IMR-90 (cell line): ENCODE measurements around the gene KCNQ1.

Experiments
- BHLHE40 ChIP-seq: fragments of 150-350 bp; IDR thresholded peaks from 2 replicates; pipeline ENCODE4 v1.6.1; 2016; ENCODE audit warnings: mild to moderate bottlenecking, low read depth, low read length
- MAFK ChIP-seq: IDR thresholded peaks from 2 replicates; pipeline ENCODE4 v1.6.1; 2012; ENCODE audit warnings: low read depth, low read length, improper control_type of control experiment
- MAZ ChIP-seq: IDR thresholded peaks from 2 replicates; pipeline ENCODE4 v1.6.1; 2012; ENCODE audit warnings: low read depth, mild to moderate bottlenecking, low read length, improper control_type of control experiment, moderate library complexity, borderline replicate concordance
- NFE2L2 ChIP-seq: fragments of 150-350 bp; IDR thresholded peaks from 2 replicates; pipeline ENCODE4 v1.6.1; 2016; ENCODE audit warnings: low read depth, mild to moderate bottlenecking, low read length
- POLR2A ChIP-seq: IDR thresholded peaks from 2 replicates; pipeline ENCODE4 v1.6.1; 2012; ENCODE audit warnings: mild to moderate bottlenecking, low read depth, low read length
- SMC3 ChIP-seq: fragments of 150-350 bp; IDR thresholded peaks from 2 replicates; pipeline ENCODE4 v1.6.1; 2016; ENCODE audit warnings: low read depth, mild to moderate bottlenecking, antibody characterized with exemption, low read length, moderate library complexity
- TF ChIP-seq, protein P1 (sequence below): conservative IDR thresholded peaks from 2 replicates; pipeline ENCODE4 v1.5.1; 2012; ENCODE audit warnings: mild to moderate bottlenecking, low read depth, low read length, improper control_type of control experiment
- TF ChIP-seq, protein P2 (sequence below): fragments of 150-350 bp; IDR thresholded peaks from 2 replicates; pipeline ENCODE4 v1.6.1; 2017; ENCODE audit warnings: mild to moderate bottlenecking, antibody characterized with exemption, low read length, low read depth

DNA sequence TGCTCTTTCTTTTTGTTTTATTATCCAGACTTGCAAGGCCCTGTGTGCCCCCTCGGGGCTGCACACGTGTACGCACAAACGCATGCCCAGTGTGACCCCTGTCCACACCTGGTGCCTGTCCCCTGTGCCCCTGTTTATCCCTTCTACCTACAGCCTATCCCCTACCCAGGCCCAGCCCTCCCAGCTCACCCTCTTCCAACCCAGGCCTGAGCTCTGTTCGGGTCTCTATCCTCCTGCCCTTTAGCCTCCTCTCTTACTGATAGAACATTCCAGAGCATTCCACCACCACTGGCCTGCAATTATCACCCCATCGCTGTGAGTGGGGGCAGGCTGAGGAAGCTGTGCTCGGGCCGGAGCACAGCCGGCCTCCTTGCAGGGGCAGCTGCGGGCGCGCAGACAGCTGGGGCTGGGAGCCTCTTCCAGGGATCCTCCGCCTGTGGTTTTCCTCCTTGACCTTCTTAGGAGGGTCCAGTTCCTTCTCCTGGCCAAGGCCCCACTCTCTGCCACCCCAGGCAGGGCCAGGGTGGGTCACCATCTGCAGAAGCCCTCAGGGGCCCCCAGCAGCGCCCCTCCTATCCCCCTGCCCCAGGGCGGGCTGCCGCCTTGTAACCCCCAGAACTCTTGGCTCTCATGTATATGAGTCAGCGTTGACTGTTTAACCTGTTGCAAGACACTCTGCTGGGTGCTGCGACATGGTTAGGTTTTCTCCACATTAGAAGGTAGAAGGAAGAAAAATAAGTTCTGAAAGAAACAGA, 296.7 kb downstream of the KCNQ1 start:
- TF ChIP-seq, protein P1, sequence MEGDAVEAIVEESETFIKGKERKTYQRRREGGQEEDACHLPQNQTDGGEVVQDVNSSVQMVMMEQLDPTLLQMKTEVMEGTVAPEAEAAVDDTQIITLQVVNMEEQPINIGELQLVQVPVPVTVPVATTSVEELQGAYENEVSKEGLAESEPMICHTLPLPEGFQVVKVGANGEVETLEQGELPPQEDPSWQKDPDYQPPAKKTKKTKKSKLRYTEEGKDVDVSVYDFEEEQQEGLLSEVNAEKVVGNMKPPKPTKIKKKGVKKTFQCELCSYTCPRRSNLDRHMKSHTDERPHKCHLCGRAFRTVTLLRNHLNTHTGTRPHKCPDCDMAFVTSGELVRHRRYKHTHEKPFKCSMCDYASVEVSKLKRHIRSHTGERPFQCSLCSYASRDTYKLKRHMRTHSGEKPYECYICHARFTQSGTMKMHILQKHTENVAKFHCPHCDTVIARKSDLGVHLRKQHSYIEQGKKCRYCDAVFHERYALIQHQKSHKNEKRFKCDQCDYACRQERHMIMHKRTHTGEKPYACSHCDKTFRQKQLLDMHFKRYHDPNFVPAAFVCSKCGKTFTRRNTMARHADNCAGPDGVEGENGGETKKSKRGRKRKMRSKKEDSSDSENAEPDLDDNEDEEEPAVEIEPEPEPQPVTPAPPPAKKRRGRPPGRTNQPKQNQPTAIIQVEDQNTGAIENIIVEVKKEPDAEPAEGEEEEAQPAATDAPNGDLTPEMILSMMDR = no peak
- TF ChIP-seq POLR2A = no peak
- TF ChIP-seq BHLHE40 = no peak
- TF ChIP-seq SMC3 = no peak
- no peak for TF ChIP-seq MAFK
- TF ChIP-seq, protein P2, sequence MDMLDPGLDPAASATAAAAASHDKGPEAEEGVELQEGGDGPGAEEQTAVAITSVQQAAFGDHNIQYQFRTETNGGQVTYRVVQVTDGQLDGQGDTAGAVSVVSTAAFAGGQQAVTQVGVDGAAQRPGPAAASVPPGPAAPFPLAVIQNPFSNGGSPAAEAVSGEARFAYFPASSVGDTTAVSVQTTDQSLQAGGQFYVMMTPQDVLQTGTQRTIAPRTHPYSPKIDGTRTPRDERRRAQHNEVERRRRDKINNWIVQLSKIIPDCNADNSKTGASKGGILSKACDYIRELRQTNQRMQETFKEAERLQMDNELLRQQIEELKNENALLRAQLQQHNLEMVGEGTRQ = no peak
- TF ChIP-seq MAZ = no peak
- no peak for TF ChIP-seq NFE2L2
